ENCODE data around the gene C17orf113.

C17orf113 gene

DNA sequence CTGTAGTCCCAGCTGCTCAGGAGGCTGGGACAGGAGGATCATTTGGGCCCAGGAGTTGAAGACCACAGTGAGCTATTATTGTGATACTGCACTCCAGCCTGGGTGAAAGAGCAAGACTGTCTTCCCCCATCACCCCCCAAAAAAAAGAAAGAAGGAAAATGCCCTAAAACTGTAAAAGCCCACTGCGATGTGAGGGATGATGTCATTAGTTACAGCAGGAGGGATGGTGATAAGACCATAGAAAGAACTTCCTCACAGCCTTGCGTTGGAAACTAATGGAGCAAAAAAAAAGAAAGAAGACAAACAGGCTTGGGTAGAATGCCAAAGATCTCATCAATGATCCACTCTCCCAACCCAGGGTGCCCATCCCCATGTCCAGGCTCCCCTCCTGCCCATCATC is 29.1 kb upstream of the C17orf113 start:
- Mint-ChIP-seq H3K9me3 (no peaks in the 10 kb centered on the region), H3K27ac (peak overlapping the region; percentile 31), H3K27me3 (peaks cover 0 to 4% of the 10 kb centered on the region in 2 donors), H3K4me3 (no peak overlapping the region), H3K36me3 (no peaks in the 10 kb centered on the region), H3K4me1 (no peaks in the 10 kb centered on the region)
- no peak for ATAC-seq (replicated peaks)
- DNase-seq: no peak

GRCh38 chr17:42078396-42079043 is 28.1 kb upstream of the C17orf113 start:
- H3K36me3 Mint-ChIP-seq: no peaks in the 10 kb centered on the region

DNA sequence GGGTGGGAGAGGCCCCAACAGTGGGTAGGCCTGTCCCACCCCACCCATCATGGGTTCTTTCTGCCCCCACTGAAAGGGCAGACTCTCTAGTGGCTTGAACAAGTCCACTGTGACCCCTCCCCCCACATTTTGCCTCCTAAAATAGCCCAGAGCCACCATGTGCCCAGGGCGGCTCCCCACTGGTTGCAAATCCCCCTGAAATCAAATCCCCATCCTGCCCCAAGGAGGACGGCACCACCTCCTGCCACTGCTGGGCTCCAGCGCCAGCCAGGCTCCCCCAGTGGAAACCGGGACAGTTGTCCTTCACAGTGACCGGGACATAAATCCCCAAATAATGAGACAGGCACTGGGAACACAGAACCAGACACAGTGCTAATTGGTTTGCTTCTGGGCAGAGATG is 27.4 kb upstream of the C17orf113 start:
- H3K27ac Mint-ChIP-seq: no peak overlapping the region
- H3K9me3 Mint-ChIP-seq: no peaks in the 10 kb centered on the region
- peaks cover 3 to 8% of the 10 kb centered on the region in 2 donors for H3K4me1 Mint-ChIP-seq
- peaks cover 15% of the 10 kb centered on the region in 2 donors for H3K27me3 Mint-ChIP-seq
- ATAC-seq (replicated peaks): no peak
- no peak overlapping the region for H3K4me3 Mint-ChIP-seq
- H3K36me3 Mint-ChIP-seq: no peaks in the 10 kb centered on the region
- no peak for DNase-seq

More at GRCh38 chr17:42078396-42079043, 28.1 kb upstream of the C17orf113 start:
- no peak overlapping the region for H3K4me3 Mint-ChIP-seq
- H3K4me1 Mint-ChIP-seq: peaks cover 0 to under 1% of the 10 kb centered on the region in 2 donors
- no peak overlapping the region for H3K27ac Mint-ChIP-seq
- H3K27me3 Mint-ChIP-seq: peaks cover 7 to 8% of the 10 kb centered on the region in 2 donors
- no peaks in the 10 kb centered on the region for H3K9me3 Mint-ChIP-seq
- DNase-seq: no peak
- no peak for ATAC-seq (replicated peaks)

DNA sequence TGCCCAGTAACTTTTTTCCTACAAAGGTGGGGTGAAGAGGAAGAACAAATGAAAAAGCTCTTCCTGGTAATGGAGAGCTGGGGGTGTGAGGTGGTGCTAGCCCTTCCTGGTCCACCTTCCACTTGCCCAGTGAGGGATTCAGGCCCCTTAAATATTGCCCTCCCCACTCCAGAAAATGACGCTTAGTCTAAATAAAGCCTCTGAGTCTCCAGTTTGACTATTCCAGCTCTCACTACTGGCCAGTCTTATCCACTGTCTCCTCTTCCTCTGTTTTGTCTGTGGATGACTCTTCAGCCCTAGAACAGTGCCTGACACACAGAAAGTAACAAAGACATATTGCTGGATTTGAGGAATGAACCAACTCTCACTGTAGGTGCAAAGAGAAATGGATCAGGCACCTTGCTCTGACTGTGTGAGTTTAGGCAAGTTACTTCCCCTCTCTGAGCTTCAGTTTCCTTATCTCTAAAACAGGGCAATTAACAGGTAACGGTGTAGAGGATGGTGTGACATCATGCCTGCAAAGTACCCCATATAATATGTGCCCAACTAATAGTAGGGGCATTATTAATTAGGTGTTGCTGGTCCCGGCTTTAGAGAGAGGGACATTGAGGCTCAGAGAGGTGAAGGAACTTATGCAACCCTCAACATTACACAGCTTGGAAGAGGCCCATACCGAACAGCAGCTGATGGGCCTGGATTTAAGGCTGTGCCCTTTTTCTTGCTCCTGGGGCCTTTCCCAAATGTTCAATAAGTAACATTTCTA is 26.6 kb upstream of the C17orf113 start:
- Mint-ChIP-seq H3K27me3 (peaks cover 12 to 19% of the 10 kb centered on the region in 2 donors), H3K27ac (no peak overlapping the region), H3K4me1 (peaks cover 4 to 12% of the 10 kb centered on the region in 2 donors), H3K4me3 (no peak overlapping the region), H3K36me3 (no peaks in the 10 kb centered on the region), H3K9me3 (no peaks in the 10 kb centered on the region)
- ATAC-seq (replicated peaks) (no peak), DNase-seq (no peak)

- Mint-ChIP-seq H3K27ac (no peak overlapping the region), H3K9me3 (no peaks in the 10 kb centered on the region), H3K27me3 (peaks cover 20 to 31% of the 10 kb centered on the region in 2 donors), H3K36me3 (no peaks in the 10 kb centered on the region), H3K4me3 (no peak overlapping the region), H3K4me1 (peaks cover 4 to 19% of the 10 kb centered on the region in 2 donors)
- DNase-seq (no peak), ATAC-seq (replicated peaks) (no peak)
Observed at GRCh38 chr17:42075789-42076188, 25.4 kb upstream of the C17orf113 start.

- peaks cover 20 to 44% of the 10 kb centered on the region in 2 donors for H3K27me3 Mint-ChIP-seq
- ATAC-seq (replicated peaks): peak; percentile 59 to 70
- no peak overlapping the region for H3K27ac Mint-ChIP-seq
- H3K9me3 Mint-ChIP-seq: no peaks in the 10 kb centered on the region
- H3K4me1 Mint-ChIP-seq: peaks cover 4 to 20% of the 10 kb centered on the region in 2 donors
- DNase-seq: no peak
- H3K36me3 Mint-ChIP-seq: no peaks in the 10 kb centered on the region
- peak overlapping the region; percentile 65 to 80 for H3K4me3 Mint-ChIP-seq
Observed at GRCh38 chr17:42072323-42073187, 22.2 kb upstream of the C17orf113 start.

GRCh38 chr17:42071810-42072209 is 21.4 kb upstream of the C17orf113 start:
- H3K27ac Mint-ChIP-seq: no peak overlapping the region
- no peaks in the 10 kb centered on the region for H3K36me3 Mint-ChIP-seq
- no peaks in the 10 kb centered on the region for H3K9me3 Mint-ChIP-seq
- H3K27me3 Mint-ChIP-seq: peaks cover 20 to 44% of the 10 kb centered on the region in 2 donors
- ATAC-seq (replicated peaks): no peak
- H3K4me3 Mint-ChIP-seq: peak overlapping the region; percentile 52 to 62
- DNase-seq: no peak
- H3K4me1 Mint-ChIP-seq: peaks cover 6 to 24% of the 10 kb centered on the region in 2 donors

- Mint-ChIP-seq H3K9me3 (no peaks in the 10 kb centered on the region), H3K4me3 (no peak overlapping the region), H3K4me1 (peaks cover 9 to 29% of the 10 kb centered on the region in 2 donors), H3K27me3 (peaks cover 18 to 42% of the 10 kb centered on the region in 2 donors), H3K27ac (peak overlapping the region; percentile 14), H3K36me3 (no peaks in the 10 kb centered on the region)
- no peak for DNase-seq
- ATAC-seq (replicated peaks): no peak
Observed at GRCh38 chr17:42068979-42069378, 18.6 kb upstream of the C17orf113 start.

GRCh38 chr17:42067371-42068091 is 17.1 kb upstream of the C17orf113 start:
- Mint-ChIP-seq H3K9me3 (no peaks in the 10 kb centered on the region), H3K27me3 (peaks cover 7 to 28% of the 10 kb centered on the region in 2 donors), H3K4me1 (peaks cover 15 to 30% of the 10 kb centered on the region in 2 donors), H3K36me3 (no peaks in the 10 kb centered on the region), H3K4me3 (no peak overlapping the region), H3K27ac (no peak overlapping the region)
- ATAC-seq (replicated peaks) (peak; percentile 20 to 31), DNase-seq (peak; percentile 38)

DNA sequence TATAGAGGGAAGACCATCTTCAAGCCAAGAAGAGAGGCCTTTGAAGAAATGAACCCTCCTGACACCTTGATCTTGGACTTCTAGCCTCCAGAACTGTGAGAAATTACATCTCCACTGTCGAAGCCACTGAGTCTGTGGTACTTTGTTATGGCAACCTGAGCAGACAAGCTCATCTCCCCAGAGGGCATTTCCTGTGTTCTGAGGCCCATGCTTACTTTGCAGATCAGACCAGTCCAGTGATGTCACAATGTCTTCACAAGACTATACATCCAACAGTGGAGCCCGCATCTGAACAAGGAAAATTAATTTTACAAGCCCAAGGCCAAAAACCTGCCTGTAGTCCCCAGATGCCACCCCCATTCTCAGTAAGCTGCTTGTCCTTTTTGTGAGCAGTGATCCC is 14.8 kb upstream of the C17orf113 start:
- no peak overlapping the region for H3K4me3 Mint-ChIP-seq
- H3K27me3 Mint-ChIP-seq: peaks cover 0 to 8% of the 10 kb centered on the region in 2 donors
- H3K4me1 Mint-ChIP-seq: peaks cover 18 to 20% of the 10 kb centered on the region in 2 donors
- H3K27ac Mint-ChIP-seq: no peak overlapping the region
- H3K36me3 Mint-ChIP-seq: no peaks in the 10 kb centered on the region
- no peaks in the 10 kb centered on the region for H3K9me3 Mint-ChIP-seq
- ATAC-seq (replicated peaks) (no peak), DNase-seq (no peak)

DNA sequence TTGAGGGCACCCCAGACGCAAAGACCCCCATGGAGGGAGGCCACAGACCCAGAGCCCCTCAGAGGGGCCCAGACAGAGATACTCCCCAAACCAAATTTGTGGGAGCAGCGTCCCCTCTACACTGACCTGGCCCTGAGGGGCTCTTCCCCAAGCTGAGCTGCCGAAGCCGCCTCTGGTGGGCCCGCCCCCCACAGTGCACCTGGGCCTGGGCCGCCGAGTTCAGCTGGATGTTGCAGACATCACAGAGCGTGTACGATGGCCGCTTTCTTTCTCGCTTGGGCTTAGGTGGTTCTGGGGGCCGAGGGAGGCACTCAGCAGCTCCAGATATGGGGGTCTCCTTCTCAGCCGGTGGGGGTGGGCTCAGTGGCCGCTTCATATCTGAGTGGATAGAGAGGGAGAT is 12.3 kb upstream of the C17orf113 start:
- Mint-ChIP-seq H3K4me1 (peaks cover 20% of the 10 kb centered on the region in 2 donors), H3K9me3 (no peaks in the 10 kb centered on the region), H3K27ac (peak overlapping the region; percentile 95), H3K27me3 (no peaks in the 10 kb centered on the region), H3K4me3 (no peak overlapping the region), H3K36me3 (no peaks in the 10 kb centered on the region)
- ATAC-seq (replicated peaks): no peak
- no peak for DNase-seq

- ATAC-seq (replicated peaks): no peak
- H3K4me1 Mint-ChIP-seq: peaks cover 15 to 18% of the 10 kb centered on the region in 2 donors
Observed at GRCh38 chr17:42061646-42062487, 11.5 kb upstream of the C17orf113 start.

GRCh38 chr17:42060231-42060630 is 9.8 kb upstream of the C17orf113 start:
- no peak for ATAC-seq (replicated peaks)
- peak overlapping the region; percentile 3 for H3K27ac Mint-ChIP-seq
- peaks cover 0 to 3% of the 10 kb centered on the region in 2 donors for H3K36me3 Mint-ChIP-seq
- H3K9me3 Mint-ChIP-seq: no peaks in the 10 kb centered on the region
- no peak overlapping the region for H3K4me3 Mint-ChIP-seq
- H3K4me1 Mint-ChIP-seq: peaks cover 15 to 18% of the 10 kb centered on the region in 2 donors
- peaks cover 0 to 5% of the 10 kb centered on the region in 2 donors for H3K27me3 Mint-ChIP-seq
- no peak for DNase-seq

More at GRCh38 chr17:42061646-42062487, 11.5 kb upstream of the C17orf113 start:
- no peak overlapping the region for H3K4me3 Mint-ChIP-seq
- H3K27ac Mint-ChIP-seq: no peak overlapping the region
- H3K9me3 Mint-ChIP-seq: no peaks in the 10 kb centered on the region
- H3K27me3 Mint-ChIP-seq: no peaks in the 10 kb centered on the region
- no peak for DNase-seq
- no peaks in the 10 kb centered on the region for H3K36me3 Mint-ChIP-seq
